OCI-LY7 (cell line): ENCODE results near the gene AFG1L. TPM values are rescaled to one million over a fixed set of nuclear protein-coding genes. Genes with fewer than 3 reads are reported as not detected.

Experiments used
- BruUV-seq: library from RNA; stranded (reverse); fragments of 400-500 nt; replicated peaks from 2 replicates; lab custom pipeline; 2021; lab: Mats Ljungman, UMichigan
- CTCF ChIA-PET: fragments of 300-600 bp; sonication (Branson Sonifier 250); formaldehyde crosslinking; loops from one replicate; lab custom pipeline; 2022; ENCODE audit warnings: antibody characterized with exemption; ENCODE audit not compliant: unreplicated experiment; lab: Charles Lee
- POLR2A ChIA-PET: fragments of 300-600 bp; sonication (Branson Sonifier 250); formaldehyde crosslinking; loops from one replicate; lab custom pipeline; 2022; ENCODE audit warnings: antibody characterized with exemption; lab: Charles Lee
- DNase-seq: peaks from one replicate; pipeline ENCODE4 v3.0.0-alpha.2; 2015; ENCODE audit warnings: low spot score
- H2AFZ ChIP-seq: fragments of 200-600 bp; sonication (generic), shearing (Covaris generic); 2 replicates; pipeline ENCODE4 v1.6.1; 2014; ENCODE audit warnings: mild to moderate bottlenecking, antibody characterized with exemption, low read length, moderate library complexity
- H3K27ac ChIP-seq: fragments of 200-600 bp; sonication (generic); 2 replicates; pipeline ENCODE4 v1.5.1; 2014; ENCODE audit warnings: mixed run types, low read depth, mild to moderate bottlenecking, moderate library complexity, low read length, inconsistent platforms; ENCODE audit not compliant: poor library complexity, severe bottlenecking
- H3K36me3 ChIP-seq: fragments of 200-600 bp; sonication (generic); 2 replicates; pipeline ENCODE4 v1.6.1; 2014; ENCODE audit warnings: mild to moderate bottlenecking, antibody characterized with exemption, low read length, moderate library complexity, mixed read lengths; ENCODE audit not compliant: insufficient read depth
- H3K4me1 ChIP-seq: fragments of 200-600 bp; sonication (generic); 2 replicates; pipeline ENCODE4 v1.5.1; 2014; ENCODE audit warnings: mild to moderate bottlenecking, low read length; ENCODE audit not compliant: insufficient read depth, poor library complexity, severe bottlenecking
- H3K4me2 ChIP-seq: fragments of 200-600 bp; sonication (generic); 2 replicates; pipeline ENCODE4 v1.6.1; 2014; ENCODE audit warnings: mild to moderate bottlenecking, low read length
- H3K4me3 ChIP-seq: fragments of 200-600 bp; sonication (generic); 2 replicates; pipeline ENCODE4 v1.5.1; 2014; ENCODE audit warnings: mild to moderate bottlenecking, low read depth, low read length; ENCODE audit not compliant: poor library complexity, severe bottlenecking
- H3K79me2 ChIP-seq: fragments of 200-600 bp; sonication (generic); 2 replicates; pipeline ENCODE4 v1.6.1; 2016; ENCODE audit warnings: low read depth, mild to moderate bottlenecking, low read length, moderate library complexity, mixed read lengths; ENCODE audit not compliant: insufficient read depth
- H3K9me2 ChIP-seq: fragments of 200-600 bp; sonication (generic); 2 replicates; pipeline ENCODE4 v1.6.1; 2016; ENCODE audit warnings: mild to moderate bottlenecking, low read length, mixed read lengths; ENCODE audit not compliant: insufficient read depth
- H3K9me3 ChIP-seq: fragments of 200-600 bp; sonication (generic); 2 replicates; pipeline ENCODE4 v1.6.1; 2014; ENCODE audit warnings: mild to moderate bottlenecking, mixed run types, low read length, mixed read lengths
- H4K20me1 ChIP-seq: fragments of 200-600 bp; sonication (generic); 2 replicates; pipeline ENCODE4 v1.6.1; 2014; ENCODE audit warnings: mild to moderate bottlenecking, antibody characterized with exemption, low read length, moderate library complexity, mixed read lengths; ENCODE audit not compliant: insufficient read depth
- EZH2phosphoT487 ChIP-seq: fragments of 200-600 bp; sonication (generic); IDR thresholded peaks from 2 replicates; pipeline ENCODE4 v1.6.1; 2018; ENCODE audit warnings: low read depth, borderline replicate concordance, mild to moderate bottlenecking, mixed run types, antibody characterized with exemption, low read length, moderate library complexity, mixed read lengths
- intact Hi-C: fragments of 100-400 bp; cut with micrococcal nuclease; formaldehyde crosslinking; loops from one replicate; pipeline ENCODE4 v1.10.0; 2022; ENCODE audit not compliant: unreplicated experiment
- total RNA-seq, 2 experiments: library from RNA; depleted of rRNA in 1 of 2; stranded (reverse); fragments of >200 nt in 1 of 2; shearing (Covaris generic) in 1 of 2; gene quantifications; 2 replicates each; pipeline ENCODE4 v1.2.3, GENCODE V29; 2014 to 2022
- TF ChIP-seq, protein P1 (sequence below): fragments of 200-600 bp; sonication (generic); conservative IDR thresholded peaks from 2 replicates; pipeline ENCODE4 v1.5.1; 2014; ENCODE audit warnings: mild to moderate bottlenecking, antibody characterized with exemption, low read length, moderate library complexity, mixed read lengths

The AFG1L gene
- total RNA-seq, 2 experiments from 2014 or later: 8.9 to 9.0 TPM

DNA sequence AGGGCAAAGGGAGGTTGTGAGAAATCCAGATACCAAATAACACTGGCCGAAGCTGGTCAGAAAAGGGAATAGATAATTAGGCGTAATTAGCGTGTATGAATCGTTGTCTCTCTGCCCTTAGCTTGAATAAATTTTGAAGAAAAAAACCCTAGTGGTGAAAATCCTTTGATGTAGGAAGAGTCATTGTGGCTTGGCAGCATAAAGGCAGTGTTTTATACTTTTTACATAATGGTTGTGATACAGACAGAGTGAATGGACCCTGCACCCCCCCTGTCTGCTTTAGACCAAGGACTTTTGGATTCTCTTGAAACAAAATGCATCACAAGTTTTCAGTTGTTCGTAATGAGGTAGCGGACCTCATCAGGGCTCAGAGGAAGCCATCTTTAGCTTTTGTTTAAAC lies 126.5 kb downstream of the AFG1L start:
- CTCF ChIA-PET: no interaction called here
- no peak overlapping the region for H3K4me3 ChIP-seq
- H3K4me2 ChIP-seq: no peak overlapping the region
- H2AFZ ChIP-seq: no peak overlapping the region
- no peaks in the 10 kb centered on the region for H3K79me2 ChIP-seq
- H3K9me2 ChIP-seq: no peaks in the 10 kb centered on the region
- DNase-seq: no peak
- H3K27ac ChIP-seq: no peak overlapping the region
- intact Hi-C loops: no loop called here
- H3K9me3 ChIP-seq: no peaks in the 10 kb centered on the region
- peaks cover 13% of the 10 kb centered on the region for H3K4me1 ChIP-seq
- no TSS peak for BruUV-seq
- H4K20me1 ChIP-seq: no peaks in the 10 kb centered on the region
- TF ChIP-seq, protein P1, sequence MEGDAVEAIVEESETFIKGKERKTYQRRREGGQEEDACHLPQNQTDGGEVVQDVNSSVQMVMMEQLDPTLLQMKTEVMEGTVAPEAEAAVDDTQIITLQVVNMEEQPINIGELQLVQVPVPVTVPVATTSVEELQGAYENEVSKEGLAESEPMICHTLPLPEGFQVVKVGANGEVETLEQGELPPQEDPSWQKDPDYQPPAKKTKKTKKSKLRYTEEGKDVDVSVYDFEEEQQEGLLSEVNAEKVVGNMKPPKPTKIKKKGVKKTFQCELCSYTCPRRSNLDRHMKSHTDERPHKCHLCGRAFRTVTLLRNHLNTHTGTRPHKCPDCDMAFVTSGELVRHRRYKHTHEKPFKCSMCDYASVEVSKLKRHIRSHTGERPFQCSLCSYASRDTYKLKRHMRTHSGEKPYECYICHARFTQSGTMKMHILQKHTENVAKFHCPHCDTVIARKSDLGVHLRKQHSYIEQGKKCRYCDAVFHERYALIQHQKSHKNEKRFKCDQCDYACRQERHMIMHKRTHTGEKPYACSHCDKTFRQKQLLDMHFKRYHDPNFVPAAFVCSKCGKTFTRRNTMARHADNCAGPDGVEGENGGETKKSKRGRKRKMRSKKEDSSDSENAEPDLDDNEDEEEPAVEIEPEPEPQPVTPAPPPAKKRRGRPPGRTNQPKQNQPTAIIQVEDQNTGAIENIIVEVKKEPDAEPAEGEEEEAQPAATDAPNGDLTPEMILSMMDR: no peak
- TF ChIP-seq EZH2phosphoT487: no peak
- no peaks in the 10 kb centered on the region for H3K36me3 ChIP-seq
- POLR2A ChIA-PET: interaction anchor here (1.4 to 2.5 kb wide), 2 partner anchors 11 to 13 kb away, joined by 3 to 6 read pairs; no protein-coding TSS in a partner anchor

DNA sequence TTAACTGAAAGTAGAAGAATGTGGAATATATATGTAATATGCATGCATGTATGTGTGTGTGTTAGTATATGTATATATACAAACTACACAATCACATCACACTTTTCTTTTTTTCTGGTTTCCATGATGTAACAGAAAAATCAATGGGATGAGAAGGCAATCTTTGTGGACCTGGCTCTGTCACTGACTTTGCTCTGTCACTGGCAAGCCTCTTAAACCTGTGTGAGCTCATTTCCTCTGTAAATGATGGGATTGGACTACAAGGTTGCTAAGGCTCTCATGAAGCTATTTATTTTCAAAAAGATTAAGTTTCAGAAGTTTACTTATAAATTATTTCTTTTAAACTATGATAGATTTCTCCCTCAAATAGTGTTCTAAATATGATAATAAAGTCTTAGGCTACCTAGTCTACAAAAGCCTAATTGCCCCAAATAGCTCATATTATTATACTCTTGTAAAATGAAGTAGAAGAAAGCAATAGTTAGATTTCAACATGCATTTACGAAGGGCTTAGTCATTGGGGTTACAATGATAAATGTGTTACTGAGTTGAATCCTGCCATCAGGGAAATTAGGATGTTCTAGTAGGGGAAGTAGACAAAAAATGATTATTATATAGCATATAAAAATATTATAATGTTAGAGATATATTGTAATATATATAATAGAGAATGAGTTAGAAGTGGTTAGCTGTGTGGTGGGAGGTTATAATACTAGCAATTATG lies 129.3 kb downstream of the AFG1L start:
- ChIA-PET CTCF (no interaction called here), POLR2A (interaction anchor here (1.3 kb wide), 1 partner anchor 30 kb away, joined by 3 read pairs; no protein-coding TSS in a partner anchor)
- H2AFZ ChIP-seq: no peak overlapping the region
- BruUV-seq: no TSS peak
- DNase-seq: no peak
- TF ChIP-seq EZH2phosphoT487: no peak
- TF ChIP-seq, protein P1: no peak
- no peak overlapping the region for H3K4me2 ChIP-seq
- H3K9me3 ChIP-seq: no peaks in the 10 kb centered on the region
- H3K27ac ChIP-seq: no peak overlapping the region
- no peaks in the 10 kb centered on the region for H3K9me2 ChIP-seq
- H3K4me1 ChIP-seq: peaks cover 13% of the 10 kb centered on the region
- H3K4me3 ChIP-seq: no peak overlapping the region
- no peaks in the 10 kb centered on the region for H3K79me2 ChIP-seq
- H3K36me3 ChIP-seq: no peaks in the 10 kb centered on the region
- H4K20me1 ChIP-seq: no peaks in the 10 kb centered on the region
- intact Hi-C loops: no loop called here

DNA sequence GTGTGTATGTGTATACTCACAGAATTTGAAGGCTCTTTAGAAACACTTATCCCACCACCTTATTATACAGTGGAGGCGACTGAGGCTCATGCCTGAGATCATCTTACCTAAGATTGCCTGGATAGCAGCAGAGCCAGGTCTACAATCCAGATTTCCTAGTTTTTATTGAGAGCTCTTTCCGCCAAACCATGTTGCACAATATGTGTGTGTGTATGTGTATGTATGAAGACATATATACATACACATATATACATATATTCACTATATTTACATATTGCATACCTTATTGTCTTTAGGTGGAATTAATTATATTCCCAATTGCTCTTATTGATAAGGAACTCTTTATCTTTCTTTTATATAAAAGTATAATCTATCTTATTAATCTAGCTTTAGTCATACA lies 130.6 kb downstream of the AFG1L start:
- H3K9me2 ChIP-seq: no peaks in the 10 kb centered on the region
- H2AFZ ChIP-seq: no peak overlapping the region
- DNase-seq: no peak
- no peak overlapping the region for H3K27ac ChIP-seq
- H4K20me1 ChIP-seq: no peaks in the 10 kb centered on the region
- no peak for TF ChIP-seq EZH2phosphoT487
- TF ChIP-seq, protein P1: no peak
- no TSS peak for BruUV-seq
- no peaks in the 10 kb centered on the region for H3K36me3 ChIP-seq
- intact Hi-C loops: no loop called here
- H3K4me1 ChIP-seq: peaks cover 13% of the 10 kb centered on the region
- no peak overlapping the region for H3K4me2 ChIP-seq
- POLR2A ChIA-PET: interaction anchor here (0.8 kb wide), 2 partner anchors 10 to 54 kb away, joined by 3 read pairs; no protein-coding TSS in a partner anchor
- CTCF ChIA-PET: no interaction called here
- H3K9me3 ChIP-seq: no peaks in the 10 kb centered on the region
- H3K79me2 ChIP-seq: no peaks in the 10 kb centered on the region
- H3K4me3 ChIP-seq: no peak overlapping the region
